Ascending aorta (tissue), 2 donors: ENCODE results near the gene AKAP6. TPM values are rescaled to one million over a fixed set of nuclear protein-coding genes. Genes with fewer than 3 reads are reported as not detected.

ENCODE experiments used
- DNase-seq, 2 donors: peaks; one replicate each; pipeline ENCODE4 v3.0.0-alpha.2; 2019; ENCODE audit warnings: low spot score in 2 of 2
- H3K27ac ChIP-seq, 2 donors: fragments of 200-600 bp; sonication (generic); one replicate each; pipeline ENCODE4 v1.5.1; 2016 to 2017; ENCODE audit warnings: mild to moderate bottlenecking in 1 of 2
- H3K27me3 ChIP-seq: fragments of 200-600 bp; sonication (generic); one replicate; pipeline ENCODE4 v1.5.1; 2017
- H3K36me3 ChIP-seq, 2 donors: fragments of 200-600 bp; sonication (generic); one replicate each; pipeline ENCODE4 v1.5.1; 2016
- H3K4me1 ChIP-seq, 2 donors: fragments of 200-600 bp; sonication (generic); one replicate each; pipeline ENCODE4 v1.5.1; 2016 to 2017; ENCODE audit warnings: mild to moderate bottlenecking in 1 of 2
- H3K4me3 ChIP-seq, 2 donors: fragments of 200-600 bp; sonication (generic); one replicate each; pipeline ENCODE4 v1.5.1; 2016 to 2017; ENCODE audit warnings: mild to moderate bottlenecking in 1 of 2
- H3K9me3 ChIP-seq, 2 donors: fragments of 200-600 bp; sonication (generic); one replicate each; pipeline ENCODE4 v1.5.1; 2016
- intact Hi-C: fragments of 100-400 bp; cut with DNase I; formaldehyde crosslinking; loops from one replicate; pipeline ENCODE4 v1.15.1; 2023
- total RNA-seq: library from RNA; depleted of rRNA; stranded (reverse); fragments of >200 nt; gene quantifications from one replicate; pipeline ENCODE4 v1.1.0, GENCODE V29; 2016
- TF ChIP-seq, protein P1 (sequence below), 3 experiments: fragments of 200-600 bp in 2 of 3; fragments of 450-650 bp in 1 of 3; sonication (generic) in 2 of 3; IDR thresholded peaks; one replicate each; pipeline ENCODE4 v1.5.1; 2016 to 2019; ENCODE audit warnings: antibody characterized with exemption in 3 of 3, mild to moderate bottlenecking in 1 of 3, moderate library complexity in 1 of 3

AKAP6 gene
- total RNA-seq, 1 donor from 2014 or later, result 21.1 TPM

DNA sequence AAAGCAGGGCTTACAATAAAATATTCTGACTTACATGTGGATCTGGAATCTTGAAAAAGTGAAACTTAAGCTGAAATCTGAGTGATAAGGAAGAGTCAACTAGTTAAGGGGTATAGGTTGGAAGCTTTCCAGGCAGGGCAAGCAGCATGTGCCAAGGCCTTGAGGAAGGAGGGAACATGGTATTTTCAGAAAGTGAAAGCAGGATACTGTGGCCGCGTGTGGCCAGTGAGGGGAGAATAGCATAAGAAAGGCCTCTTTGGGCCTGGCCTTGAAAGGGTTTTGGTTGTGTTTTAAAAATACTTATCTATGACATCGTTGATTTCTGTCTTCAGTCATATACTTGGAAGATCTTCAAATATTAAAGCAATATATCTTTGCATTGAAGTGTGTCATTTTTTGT is 213.4 kb downstream of the AKAP6 start:
- H3K36me3 ChIP-seq, result peaks cover 0 to 29% of the 10 kb centered on the region in 2 donors
- TF ChIP-seq, protein P1, sequence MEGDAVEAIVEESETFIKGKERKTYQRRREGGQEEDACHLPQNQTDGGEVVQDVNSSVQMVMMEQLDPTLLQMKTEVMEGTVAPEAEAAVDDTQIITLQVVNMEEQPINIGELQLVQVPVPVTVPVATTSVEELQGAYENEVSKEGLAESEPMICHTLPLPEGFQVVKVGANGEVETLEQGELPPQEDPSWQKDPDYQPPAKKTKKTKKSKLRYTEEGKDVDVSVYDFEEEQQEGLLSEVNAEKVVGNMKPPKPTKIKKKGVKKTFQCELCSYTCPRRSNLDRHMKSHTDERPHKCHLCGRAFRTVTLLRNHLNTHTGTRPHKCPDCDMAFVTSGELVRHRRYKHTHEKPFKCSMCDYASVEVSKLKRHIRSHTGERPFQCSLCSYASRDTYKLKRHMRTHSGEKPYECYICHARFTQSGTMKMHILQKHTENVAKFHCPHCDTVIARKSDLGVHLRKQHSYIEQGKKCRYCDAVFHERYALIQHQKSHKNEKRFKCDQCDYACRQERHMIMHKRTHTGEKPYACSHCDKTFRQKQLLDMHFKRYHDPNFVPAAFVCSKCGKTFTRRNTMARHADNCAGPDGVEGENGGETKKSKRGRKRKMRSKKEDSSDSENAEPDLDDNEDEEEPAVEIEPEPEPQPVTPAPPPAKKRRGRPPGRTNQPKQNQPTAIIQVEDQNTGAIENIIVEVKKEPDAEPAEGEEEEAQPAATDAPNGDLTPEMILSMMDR (IDR thresholded peaks at IDR 0.05), result no peak
- intact Hi-C loops, result no loop called here
- H3K4me3 ChIP-seq, result peak overlapping the region in 1 of 2 donors; percentile 21
- H3K9me3 ChIP-seq, result no peaks in the 10 kb centered on the region
- peaks cover 0 to 21% of the 10 kb centered on the region in 2 donors for H3K4me1 ChIP-seq
- no peak for DNase-seq
- H3K27me3 ChIP-seq, result no peaks in the 10 kb centered on the region
- H3K27ac ChIP-seq, result no peak overlapping the region

DNA sequence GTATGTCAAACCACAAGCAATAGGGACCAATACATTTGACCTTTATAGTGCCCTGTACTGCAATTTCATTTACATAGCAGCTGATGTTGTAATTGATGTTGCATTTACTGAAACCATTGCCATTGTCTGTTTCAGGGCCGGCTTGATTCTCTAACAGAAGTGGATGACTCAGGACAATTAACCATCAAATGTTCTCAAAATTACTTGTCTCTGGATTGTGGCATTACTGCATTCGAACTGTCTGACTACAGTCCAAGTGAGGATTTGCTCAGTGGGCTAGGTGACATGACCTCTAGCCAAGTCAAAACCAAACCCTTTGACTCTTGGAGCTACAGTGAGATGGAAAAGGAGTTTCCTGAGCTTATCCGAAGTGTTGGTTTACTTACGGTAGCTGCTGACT is 216.0 kb downstream of the AKAP6 start:
- TF ChIP-seq, protein P1 (IDR thresholded peaks at IDR 0.05), result no peak
- H3K36me3 ChIP-seq, result peaks cover 0 to 29% of the 10 kb centered on the region in 2 donors
- peaks cover 0 to 21% of the 10 kb centered on the region in 2 donors for H3K4me1 ChIP-seq
- intact Hi-C loops, result no loop called here
- H3K27me3 ChIP-seq, result no peaks in the 10 kb centered on the region
- no peaks in the 10 kb centered on the region for H3K9me3 ChIP-seq
- H3K27ac ChIP-seq, result no peak overlapping the region
- DNase-seq, result no peak
- H3K4me3 ChIP-seq, result no peak overlapping the region

DNA sequence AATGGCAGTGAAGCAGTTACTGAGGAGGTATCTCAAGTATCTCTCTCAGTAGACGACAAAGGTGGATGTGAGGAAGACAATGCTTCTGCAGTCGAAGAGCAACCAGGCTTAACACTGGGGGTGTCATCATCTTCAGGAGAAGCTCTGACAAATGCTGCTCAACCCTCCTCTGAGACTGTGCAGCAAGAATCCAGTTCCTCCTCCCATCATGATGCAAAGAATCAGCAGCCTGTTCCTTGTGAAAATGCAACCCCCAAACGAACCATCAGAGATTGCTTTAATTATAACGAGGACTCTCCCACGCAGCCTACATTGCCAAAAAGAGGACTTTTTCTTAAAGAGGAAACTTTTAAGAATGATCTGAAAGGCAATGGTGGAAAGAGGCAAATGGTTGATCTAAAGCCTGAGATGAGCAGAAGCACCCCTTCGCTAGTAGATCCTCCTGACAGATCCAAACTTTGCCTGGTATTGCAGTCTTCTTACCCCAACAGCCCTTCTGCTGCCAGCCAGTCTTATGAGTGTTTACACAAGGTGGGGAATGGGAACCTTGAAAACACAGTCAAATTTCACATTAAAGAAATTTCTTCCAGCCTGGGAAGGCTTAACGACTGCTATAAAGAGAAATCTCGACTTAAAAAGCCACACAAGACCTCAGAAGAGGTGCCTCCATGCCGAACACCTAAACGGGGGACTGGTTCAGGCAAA is 216.6 kb downstream of the AKAP6 start:
- DNase-seq, result no peak
- intact Hi-C loops, result no loop called here
- peaks cover 0 to 29% of the 10 kb centered on the region in 2 donors for H3K36me3 ChIP-seq
- H3K9me3 ChIP-seq, result no peaks in the 10 kb centered on the region
- TF ChIP-seq, protein P1 (IDR thresholded peaks at IDR 0.05), result no peak
- no peak overlapping the region for H3K27ac ChIP-seq
- H3K4me3 ChIP-seq, result no peak overlapping the region
- H3K4me1 ChIP-seq, result peaks cover 0 to 21% of the 10 kb centered on the region in 2 donors
- H3K27me3 ChIP-seq, result no peaks in the 10 kb centered on the region

DNA sequence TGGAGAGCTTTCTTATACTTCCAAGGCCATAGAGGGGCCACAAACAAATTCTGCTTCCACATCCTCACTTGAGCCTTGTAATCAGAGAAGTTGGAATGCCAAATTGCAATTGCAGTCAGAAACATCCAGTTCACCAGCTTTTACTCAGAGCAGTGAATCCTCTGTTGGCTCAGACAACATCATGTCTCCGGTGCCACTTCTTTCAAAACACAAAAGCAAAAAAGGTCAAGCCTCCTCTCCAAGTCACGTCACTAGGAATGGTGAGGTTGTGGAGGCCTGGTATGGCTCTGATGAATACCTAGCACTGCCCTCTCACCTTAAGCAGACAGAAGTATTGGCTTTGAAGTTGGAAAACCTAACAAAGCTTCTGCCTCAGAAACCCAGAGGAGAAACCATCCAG is 217.1 kb downstream of the AKAP6 start:
- Histone ChIP-seq H3K4me3 (no peak overlapping the region), H3K27me3 (no peaks in the 10 kb centered on the region)

DNA sequence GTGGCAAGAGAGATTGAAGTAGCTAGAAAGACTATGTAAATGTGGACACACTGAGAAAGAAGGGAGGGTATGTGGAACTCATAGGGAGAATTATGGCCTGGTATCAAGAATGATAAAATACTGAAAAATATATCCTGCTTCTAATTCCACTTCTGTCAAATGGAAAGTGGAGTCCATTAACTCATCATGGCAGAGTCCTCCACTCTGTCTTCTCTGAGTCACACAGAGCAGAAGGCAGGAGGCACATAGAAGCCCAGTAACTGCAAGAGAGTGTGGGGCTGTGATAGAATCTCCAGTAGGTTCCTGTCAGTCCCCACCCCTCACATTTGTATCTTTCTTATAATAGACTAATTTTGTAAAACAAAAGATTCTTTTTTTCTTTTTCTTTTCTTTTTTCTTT is 223.7 kb downstream of the AKAP6 start:
- Histone ChIP-seq H3K27ac (no peak overlapping the region), H3K9me3 (no peaks in the 10 kb centered on the region)
- intact Hi-C loops, result no loop called here

More for the DNA sequence above, 217.1 kb downstream of the AKAP6 start:
- Histone ChIP-seq H3K4me1 (peaks cover 0 to 21% of the 10 kb centered on the region in 2 donors), H3K27ac (no peak overlapping the region), H3K36me3 (peaks cover 0 to 29% of the 10 kb centered on the region in 2 donors), H3K9me3 (no peaks in the 10 kb centered on the region)
- TF ChIP-seq, protein P1 (IDR thresholded peaks at IDR 0.05), result no peak
- intact Hi-C loops, result no loop called here
- DNase-seq, result no peak

More for the DNA sequence above, 223.7 kb downstream of the AKAP6 start:
- Histone ChIP-seq H3K27me3 (no peaks in the 10 kb centered on the region), H3K36me3 (peaks cover 0 to 5% of the 10 kb centered on the region in 2 donors), H3K4me3 (no peak overlapping the region), H3K4me1 (no peaks in the 10 kb centered on the region)
- DNase-seq, result no peak
- TF ChIP-seq, protein P1 (IDR thresholded peaks at IDR 0.05), result no peak
